HepG2 (cell line): ENCODE measurements around the gene GPR176. TPM values are rescaled to one million over a fixed set of nuclear protein-coding genes. Genes with fewer than 3 reads are reported as not detected.

Source experiments
- AHDC1 ChIP-seq: sonication (generic); formaldehyde crosslinking; IDR thresholded peaks from 2 replicates; pipeline ENCODE4 v1.5.1; 2020; ENCODE audit warnings: mild to moderate bottlenecking, missing genetic modification reagents, borderline replicate concordance
- ARNT ChIP-seq: fragments of 450-650 bp; IDR thresholded peaks from 2 replicates; pipeline ENCODE4 v1.6.1; 2017
- DNMT3B ChIP-seq: conservative IDR thresholded peaks from 2 replicates; pipeline ENCODE4 v1.6.1; 2016; ENCODE audit warnings: missing biosample characterization, control low read depth
- GZF1 ChIP-seq: sonication (generic); formaldehyde crosslinking; IDR thresholded peaks from 2 replicates; pipeline ENCODE4 v1.5.1; 2020; ENCODE audit warnings: mild to moderate bottlenecking, missing genetic modification reagents
- KLF11 ChIP-seq: IDR thresholded peaks from 2 replicates; pipeline ENCODE4 v1.6.1; 2016; ENCODE audit warnings: missing compliant biosample characterization
- KMT2B ChIP-seq: IDR thresholded peaks from 2 replicates; pipeline ENCODE4 v1.6.1; 2016; ENCODE audit warnings: missing genetic modification reagents, missing compliant biosample characterization
- MEF2D ChIP-seq: sonication (generic); formaldehyde crosslinking; IDR thresholded peaks from 2 replicates; pipeline ENCODE4 v1.5.1; 2020; ENCODE audit warnings: mild to moderate bottlenecking, missing genetic modification reagents
- MXD4 ChIP-seq: IDR thresholded peaks from 2 replicates; pipeline ENCODE4 v1.6.1; 2016; ENCODE audit warnings: mild to moderate bottlenecking, missing biosample characterization, missing genetic modification reagents
- NFE2L2 ChIP-seq: fragments of 150-350 bp; IDR thresholded peaks from 2 replicates; pipeline ENCODE4 v1.6.1; 2014; ENCODE audit warnings: low read length
- PHF20 ChIP-seq: sonication (generic); formaldehyde crosslinking; IDR thresholded peaks from 2 replicates; pipeline ENCODE4 v1.5.0; 2020; ENCODE audit warnings: mild to moderate bottlenecking, missing genetic modification reagents
- PRDM15 ChIP-seq: sonication (generic); formaldehyde crosslinking; IDR thresholded peaks from 2 replicates; pipeline ENCODE4 v1.4.0; 2020; ENCODE audit warnings: missing genetic modification reagents
- RBAK ChIP-seq: sonication (generic); formaldehyde crosslinking; IDR thresholded peaks from 2 replicates; pipeline ENCODE4 v1.5.1; 2020; ENCODE audit warnings: mild to moderate bottlenecking, missing genetic modification reagents
- RFX1 ChIP-seq: fragments of 450-650 bp; IDR thresholded peaks from 2 replicates; pipeline ENCODE4 v1.6.1; 2017
- SOX13 ChIP-seq, 3 experiments: fragments of 450-650 bp in 1 of 3; sonication (generic) in 1 of 3; formaldehyde crosslinking in 1 of 3; IDR thresholded peaks in 2 of 3; conservative IDR thresholded peaks in 1 of 3; 2 replicates each; pipeline versions ENCODE4 v1.5.0 to v1.6.1; 2016 to 2020; ENCODE audit warnings: antibody characterized with exemption in 1 of 3, mild to moderate bottlenecking in 1 of 3, missing compliant biosample characterization in 1 of 3, missing genetic modification reagents in 1 of 3, moderate library complexity in 1 of 3
- SP2 ChIP-seq: sonication (generic); formaldehyde crosslinking; IDR thresholded peaks from 2 replicates; pipeline ENCODE4 v1.5.1; 2020; ENCODE audit warnings: mild to moderate bottlenecking, missing genetic modification reagents
- ZMAT3 ChIP-seq: sonication (generic); formaldehyde crosslinking; conservative IDR thresholded peaks from 2 replicates; pipeline ENCODE4 v1.7.0; 2021; ENCODE audit warnings: missing genetic modification reagents
- ZNF256 ChIP-seq: sonication (generic); formaldehyde crosslinking; conservative IDR thresholded peaks from 2 replicates; pipeline ENCODE4 v1.4.0; 2020; ENCODE audit warnings: missing genetic modification reagents
- ZNF317 ChIP-seq: sonication (generic); formaldehyde crosslinking; IDR thresholded peaks from 2 replicates; pipeline ENCODE4 v1.5.0; 2020; ENCODE audit warnings: mild to moderate bottlenecking, missing genetic modification reagents
- ZNF333 ChIP-seq: sonication (generic); formaldehyde crosslinking; IDR thresholded peaks from 2 replicates; pipeline ENCODE4 v1.4.0; 2020; ENCODE audit warnings: mild to moderate bottlenecking, missing genetic modification reagents, borderline replicate concordance
- ZNF556 ChIP-seq: sonication (generic); formaldehyde crosslinking; IDR thresholded peaks from 2 replicates; pipeline ENCODE4 v1.4.0; 2020; ENCODE audit warnings: mild to moderate bottlenecking, missing genetic modification reagents, borderline replicate concordance
- ZNF660 ChIP-seq: sonication (generic); formaldehyde crosslinking; IDR thresholded peaks from 2 replicates; pipeline ENCODE4 v1.5.1; 2020; ENCODE audit warnings: mild to moderate bottlenecking, low read depth, missing genetic modification reagents, borderline replicate concordance
- ZNF670 ChIP-seq: sonication (generic); formaldehyde crosslinking; IDR thresholded peaks from 2 replicates; pipeline ENCODE4 v1.8.0; 2022; ENCODE audit warnings: mild to moderate bottlenecking, missing genetic modification reagents, borderline replicate concordance
- ZNF713 ChIP-seq: sonication (generic); formaldehyde crosslinking; IDR thresholded peaks from 2 replicates; pipeline ENCODE4 v1.4.0; 2020; ENCODE audit warnings: mild to moderate bottlenecking, missing genetic modification reagents
- ZNF816 ChIP-seq: sonication (generic); formaldehyde crosslinking; IDR thresholded peaks from 2 replicates; pipeline ENCODE4 v1.8.0; 2022; ENCODE audit warnings: missing genetic modification reagents, mild to moderate bottlenecking, borderline replicate concordance
- ZNF841 ChIP-seq: sonication (generic); formaldehyde crosslinking; IDR thresholded peaks from 2 replicates; pipeline ENCODE4 v1.8.1; 2023; ENCODE audit warnings: missing genetic modification reagents, borderline replicate concordance
- polyA plus RNA-seq, 8 experiments: library from polyadenylated mRNA; depleted of rRNA in 3 of 8; stranded (reverse) in 7 of 8; unstranded in 1 of 8; fragments of >200 nt; fragmentation: Illumina TruSeq in 4 of 8; extraction: Trizol in 4 of 8; gene quantifications; 2 replicates each; pipeline versions ENCODE4 v1.2.1 to v1.2.3, GENCODE V29; 2011 to 2016; ENCODE audit warnings: low read depth in 4 of 8, missing spikeins in 1 of 8, mixed read lengths in 1 of 8; ENCODE audit not compliant: insufficient read depth in 1 of 8
- total RNA-seq, 5 experiments: library from RNA; depleted of rRNA; stranded (reverse); fragments of >200 nt; fragmentation: Illumina TruSeq; extraction: Trizol; gene quantifications; 2 replicates each; pipeline ENCODE4 v1.2.3, GENCODE V29; 2016; ENCODE audit warnings: low read depth in 1 of 5

GPR176 gene
- total and polyA plus RNA-seq, 2 of the 13 experiments (the other 11 are each of a cell fraction or from before 2014, with no cell fraction given), result 0.11 to 0.20 TPM

- TF ChIP-seq SOX13 (IDR thresholded peaks at IDR 0.05) (no peak), SOX13 (CRISPR knock-in tag; conservative IDR thresholded peaks at IDR 0.05 in 1 of 2, IDR thresholded peaks at IDR 0.05 in 1 of 2) (0 out of 4 replicates have a peak, but pooled peaks of 1 of the 2 experiments have one; percentile 23), DNMT3B (CRISPR knock-in tag) (no peak), PRDM15 (CRISPR knock-in tag) (no peak), ZNF713 (CRISPR knock-in tag) (no peak), GZF1 (CRISPR knock-in tag) (no peak), MXD4 (CRISPR knock-in tag) (no peak), ZNF841 (CRISPR knock-in tag) (no peak), RBAK (CRISPR knock-in tag) (no peak), ZNF256 (no peak), ZNF670 (no peak), ZNF317 (CRISPR knock-in tag) (peak; percentile 60; the same call in 1 of the 2 replicates), NFE2L2 (no peak), ARNT (no peak), KLF11 (CRISPR knock-in tag) (no peak), PHF20 (no peak), ZNF660 (no peak), MEF2D (CRISPR knock-in tag) (no peak), ZNF333 (CRISPR knock-in tag) (no peak), KMT2B (CRISPR knock-in tag) (no peak), RFX1 (no peak), ZMAT3 (CRISPR knock-in tag) (no peak), AHDC1 (CRISPR knock-in tag) (peak; percentile 50; the same call in 1 of the 2 replicates), SP2 (CRISPR knock-in tag) (no peak), ZNF816 (CRISPR knock-in tag) (no peak), ZNF556 (CRISPR knock-in tag) (no peak)
Observed at GRCh38 chr15:39787479-39787878, 132.6 kb downstream of the GPR176 start (continued).
